HUDEP-2 (cell line): Measurements from ENCODE around the gene TERC.
A peak's percentile ranks its signal among the peaks of the same experiment; 100 is the strongest.
"Not testable (repeated sequence)": the region's sequence is repeated elsewhere in the genome, so short reads cannot be mapped to it uniquely, and the experiment has no call there.

ENCODE experiments used
- DNase-seq, 76 experiments: peaks; one replicate each; lab custom pipeline; 2025; ENCODE audit not compliant: unreplicated experiment in 76 of 76; lab: John Stamatoyannopoulos, UW

Gene TERC

GRCh38 chr3:169772305-169772896 lies 7.5 kb upstream of the TERC start:
- peak in 63 of 76 experiments; percentile 10 to 79 (median 56) for DNase-seq

GRCh38 chr3:169771497-169772304 lies 6.8 kb upstream of the TERC start:
- peak in 72 of 76 experiments; percentile 3 to 87 (median 62) for DNase-seq

GRCh38 chr3:169769287-169770181 lies 4.7 kb upstream of the TERC start, which contains the start of gene ACTRT3:
ACTRT3 (minus strand) TSS chr3:169769561; CDS start chr3:169769520, 41 bp downstream.
- DNase-seq = peak; percentile 27 to 95 (median 88)

- peak in 66 of 76 experiments; percentile 9 to 91 (median 44) for DNase-seq
Observed at GRCh38 chr3:169764312-169764881, 463 bp downstream of the TERC start.

GRCh38 chr3:169760479-169760878 lies 4.4 kb downstream of the TERC start:
- peak in 48 of 76 experiments; percentile 1 to 83 (median 28) for DNase-seq

GRCh38 chr3:169759256-169759655 lies 5.6 kb downstream of the TERC start:
- no peak for DNase-seq

GRCh38 chr3:169758359-169758994 lies 6.4 kb downstream of the TERC start:
- peak in 26 of 76 experiments; percentile 2 to 68 (median 30) for DNase-seq

- DNase-seq = no peak
Observed at GRCh38 chr3:169755488-169755887, 9.4 kb downstream of the TERC start.

- DNase-seq = no peak
Observed at GRCh38 chr3:169754711-169755110, 10.1 kb downstream of the TERC start.

GRCh38 chr3:169751875-169752274 lies 13.0 kb downstream of the TERC start:
- DNase-seq = no peak

GRCh38 chr3:169750665-169751064 lies 14.2 kb downstream of the TERC start:
- DNase-seq = no peak

GRCh38 chr3:169748670-169749069 lies 16.2 kb downstream of the TERC start:
- no peak for DNase-seq

GRCh38 chr3:169746924-169747323 lies 17.9 kb downstream of the TERC start:
- DNase-seq = no peak

- no peak for DNase-seq
Observed at GRCh38 chr3:169744366-169745054, 20.4 kb downstream of the TERC start.

GRCh38 chr3:169739067-169739466 lies 25.8 kb downstream of the TERC start:
- no peak for DNase-seq

- DNase-seq = not testable (repeated sequence)
Observed at GRCh38 chr3:169731857-169732256, 33.0 kb downstream of the TERC start.

- no peak for DNase-seq
Observed at GRCh38 chr3:169722724-169723123, 42.1 kb downstream of the TERC start.

- not testable (repeated sequence) for DNase-seq
Observed at GRCh38 chr3:169718415-169718814, 46.4 kb downstream of the TERC start.
